CD4-positive, alpha-beta T cell treated with Interleukin-21 for 1 hour (primary cell): Measurements from ENCODE around the gene PDE8B.

Source experiments
- DNase-seq: peaks from one replicate; pipeline ENCODE4 v3.0.0-alpha.2; 2020

PDE8B gene

DNA sequence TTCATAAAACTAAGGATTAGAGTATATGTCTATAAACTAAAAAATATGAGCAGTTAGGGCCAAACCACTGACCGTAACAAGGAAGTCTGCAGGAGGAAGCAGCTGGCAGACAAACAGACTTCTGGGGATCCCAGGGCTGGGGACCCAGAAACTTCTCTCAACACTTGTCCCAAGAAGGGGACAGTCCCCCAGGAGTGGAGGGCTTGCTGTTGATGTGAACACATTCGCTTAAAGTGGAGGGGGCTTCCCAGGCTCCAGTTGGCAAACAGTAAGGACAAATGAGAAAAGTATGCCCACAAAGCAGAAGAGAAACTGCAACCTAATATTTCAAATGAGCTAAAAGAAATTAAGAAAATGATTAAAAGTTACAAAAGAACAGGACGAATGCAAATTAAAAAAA, 83.7 kb downstream of the PDE8B start:
- no peak for DNase-seq

DNA sequence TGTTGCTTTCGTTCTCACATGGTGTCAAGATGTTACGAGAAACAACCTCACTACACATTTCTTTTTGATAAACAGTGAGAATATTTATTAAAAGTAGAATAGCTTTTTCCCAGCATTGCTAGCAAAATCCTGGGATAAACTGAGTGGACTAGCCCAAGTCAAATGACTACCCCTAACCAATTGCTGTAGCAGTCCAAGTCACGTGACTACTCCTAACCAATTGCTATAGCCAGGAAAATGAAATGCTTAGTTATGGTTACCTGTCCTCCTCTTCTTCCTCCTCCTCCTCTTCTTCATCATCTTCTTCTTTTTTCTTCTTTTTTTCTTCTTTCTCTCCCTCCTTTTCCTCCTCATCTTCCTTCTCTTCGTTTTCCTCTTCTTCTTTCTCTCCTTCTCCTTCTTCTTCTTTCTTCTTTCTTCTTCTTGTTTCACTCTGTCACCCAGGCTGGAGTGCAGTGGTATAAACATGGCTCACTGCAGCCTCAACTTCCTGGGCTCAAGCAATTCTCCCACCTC, 85.4 kb downstream of the PDE8B start:
- no peak for DNase-seq

DNA sequence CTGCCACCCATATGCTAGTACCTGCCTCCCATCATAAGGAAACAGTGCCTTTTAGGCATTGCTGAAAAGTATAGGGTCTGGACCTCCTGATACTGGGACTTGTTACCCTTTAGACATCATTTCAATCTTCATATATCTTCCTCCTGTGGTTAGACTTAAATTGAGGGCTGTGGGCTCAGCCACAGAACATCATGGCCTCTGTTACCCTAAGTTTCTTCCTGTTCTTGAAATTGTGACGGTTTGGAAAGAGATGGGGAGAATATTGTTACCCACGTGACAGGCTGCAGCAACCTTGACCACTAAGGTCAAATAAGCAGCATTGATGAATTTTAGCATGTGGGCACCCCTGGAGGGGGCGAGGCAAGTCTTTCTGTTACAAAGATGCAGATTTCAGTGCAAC, 87.7 kb downstream of the PDE8B start:
- no peak for DNase-seq

DNA sequence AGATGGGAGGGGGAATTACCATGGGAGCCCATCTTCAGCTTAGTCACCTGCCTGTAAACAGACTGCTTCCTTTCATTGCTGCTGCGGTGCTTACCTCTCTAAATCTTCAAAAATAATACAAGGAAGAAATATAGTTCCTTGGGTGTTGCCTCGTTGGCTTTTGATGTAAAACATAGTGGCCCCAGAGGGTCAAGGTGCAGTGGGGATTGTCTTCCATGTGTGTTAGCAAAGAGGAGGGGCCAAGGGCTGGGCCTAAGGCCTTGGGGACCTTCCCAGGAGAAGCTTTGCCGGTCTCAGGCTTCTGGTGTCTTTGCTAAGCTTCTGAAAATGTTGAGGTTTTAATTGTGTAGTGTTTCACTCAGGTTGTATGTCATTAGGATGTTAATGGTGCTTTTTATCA, 90.0 kb downstream of the PDE8B start:
- DNase-seq: no peak

DNA sequence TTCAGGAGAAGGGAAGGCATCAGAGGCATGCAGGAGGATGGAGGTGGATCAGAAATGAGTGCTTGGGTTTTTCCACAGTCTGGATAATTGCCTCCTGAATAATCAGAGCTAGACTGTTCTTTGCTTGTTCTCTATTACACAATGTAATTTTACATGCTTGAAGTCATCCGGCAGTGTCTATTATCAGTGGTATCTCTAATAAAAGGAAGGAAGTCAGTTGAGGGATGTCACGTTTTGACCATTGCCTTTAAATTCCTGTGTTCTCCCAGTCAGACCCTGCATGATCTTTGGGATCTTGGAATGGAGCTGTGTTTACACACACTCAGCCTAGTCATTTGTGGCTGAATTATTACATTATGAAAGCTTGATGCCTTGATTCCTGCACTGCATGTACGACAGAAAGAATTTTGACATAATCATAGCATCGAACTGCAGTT, 91.0 kb downstream of the PDE8B start:
- no peak for DNase-seq

DNA sequence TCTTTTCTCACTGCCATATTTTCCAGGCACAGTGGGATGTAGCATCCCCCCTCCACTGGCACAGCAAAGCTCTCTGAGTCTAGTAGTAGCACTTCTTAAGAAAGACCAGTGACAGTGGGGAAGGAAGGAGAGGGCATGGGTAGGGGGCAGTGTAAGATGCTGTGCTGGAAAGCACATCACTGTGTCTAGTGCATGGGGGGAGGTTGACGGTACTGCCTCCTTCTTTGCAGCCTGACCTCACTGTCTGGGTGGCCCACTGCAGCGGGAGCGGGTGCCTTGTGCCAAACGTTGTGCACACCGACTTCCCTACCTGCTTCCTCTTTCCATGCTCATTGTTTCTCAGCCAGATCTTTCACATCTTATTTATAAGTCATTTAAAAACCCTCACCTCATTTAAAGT, 91.8 kb downstream of the PDE8B start:
- no peak for DNase-seq

DNA sequence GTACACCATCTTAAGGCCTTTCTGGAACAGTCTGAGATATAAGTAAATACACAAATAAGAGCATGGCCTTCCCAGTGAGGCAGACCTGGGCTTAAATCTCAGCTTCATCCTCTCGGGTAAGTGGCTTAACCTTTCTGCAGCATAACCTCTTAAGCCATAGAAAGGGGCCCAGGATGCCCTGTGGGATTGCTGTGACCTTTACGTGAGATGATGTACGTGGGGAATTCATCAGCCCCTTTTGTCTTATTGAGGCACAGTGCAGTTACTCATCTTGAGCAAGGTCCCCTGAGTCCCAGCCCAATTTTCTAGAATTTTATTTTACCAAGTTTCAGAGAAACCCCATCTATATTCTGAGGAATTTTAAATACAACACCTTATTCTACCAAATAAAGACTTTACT, 92.2 kb downstream of the PDE8B start:
- DNase-seq: no peak

DNA sequence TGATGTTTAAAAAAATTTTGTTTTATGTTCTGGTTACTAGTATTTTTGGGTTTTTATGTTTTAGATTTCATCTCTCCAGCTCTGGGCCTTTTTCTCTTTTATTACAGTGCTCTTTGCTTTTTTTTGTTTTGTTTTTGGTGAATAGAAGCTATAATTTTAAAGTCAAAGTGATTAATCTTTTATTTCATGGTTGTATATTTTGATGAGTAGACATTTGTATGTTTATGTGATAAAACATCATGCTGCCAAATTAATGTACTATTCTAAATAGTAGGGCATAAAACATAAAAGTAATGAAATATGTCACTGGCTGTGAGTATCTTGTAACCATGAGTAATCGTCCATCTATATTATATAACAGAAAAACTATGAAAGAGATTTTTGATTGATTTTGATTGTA, 93.9 kb downstream of the PDE8B start:
- no peak for DNase-seq

DNA sequence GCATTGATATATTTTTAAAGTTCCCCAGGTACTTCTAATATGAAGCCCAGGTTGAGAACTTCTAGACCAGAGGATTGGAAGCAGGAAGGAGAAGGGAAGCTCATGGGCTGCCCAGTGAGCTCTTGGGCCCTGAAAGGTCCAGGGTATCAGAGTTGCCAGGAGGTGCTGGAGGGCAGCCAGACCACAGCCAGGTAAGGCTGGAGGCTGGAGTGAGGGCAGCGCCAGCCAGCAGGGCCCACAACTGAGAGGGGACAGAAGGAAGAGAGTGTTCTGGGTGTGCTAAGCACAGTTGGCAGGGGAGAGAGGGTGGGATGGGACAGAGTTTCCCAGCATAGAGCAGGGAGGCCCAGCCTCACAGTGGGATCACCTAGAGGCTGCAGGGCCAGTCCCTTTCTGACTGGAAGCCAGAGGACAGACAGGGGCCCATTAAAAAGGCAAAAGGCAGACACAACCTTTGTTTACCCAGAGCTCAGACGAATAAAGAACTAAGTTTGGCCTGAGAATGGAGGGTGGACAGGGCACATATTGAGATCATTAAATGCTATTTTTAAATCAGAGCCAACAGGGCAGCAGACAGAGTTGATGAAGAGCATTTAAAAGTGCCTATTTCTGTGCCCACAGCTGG, 94.9 kb downstream of the PDE8B start:
- no peak for DNase-seq

DNA sequence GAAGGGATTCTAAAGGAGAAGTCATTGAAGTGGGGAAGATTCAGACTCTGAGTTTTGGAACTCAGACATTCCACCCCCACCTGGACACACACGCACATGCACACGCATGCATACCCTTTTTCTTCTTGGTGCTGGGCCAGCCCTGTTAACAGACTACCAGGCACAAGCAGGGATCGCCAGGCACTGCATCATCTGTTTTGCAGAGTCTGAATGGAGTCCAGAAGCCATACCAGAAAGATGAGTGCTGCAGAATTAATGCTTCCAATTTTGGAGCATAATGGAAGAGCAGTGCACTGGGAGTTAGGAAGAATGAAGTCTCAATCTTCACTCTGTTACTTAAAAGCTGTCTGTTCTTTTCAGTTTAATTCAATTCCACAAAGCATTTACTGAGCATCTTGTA, 95.5 kb downstream of the PDE8B start:
- no peak for DNase-seq

DNA sequence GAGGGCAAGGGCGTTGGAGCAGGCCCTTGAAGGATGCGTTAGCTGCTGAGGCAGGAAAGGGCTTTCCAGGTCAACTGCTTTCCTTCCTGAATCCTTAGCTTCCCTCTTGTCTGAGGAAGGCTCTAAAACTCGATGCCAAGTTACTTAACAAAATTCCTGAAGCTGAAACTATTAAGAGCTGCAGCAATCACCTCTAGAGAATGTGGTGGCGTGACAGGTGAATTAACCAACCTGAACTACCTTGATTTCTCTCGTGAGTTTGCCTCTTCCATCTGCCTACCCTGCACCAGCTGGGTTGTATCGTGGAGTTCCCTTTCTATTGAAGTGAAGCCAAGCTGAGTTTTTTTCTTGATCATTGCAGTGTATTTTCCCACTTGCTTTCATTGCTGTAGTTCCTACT, 96.1 kb downstream of the PDE8B start:
- no peak for DNase-seq

DNA sequence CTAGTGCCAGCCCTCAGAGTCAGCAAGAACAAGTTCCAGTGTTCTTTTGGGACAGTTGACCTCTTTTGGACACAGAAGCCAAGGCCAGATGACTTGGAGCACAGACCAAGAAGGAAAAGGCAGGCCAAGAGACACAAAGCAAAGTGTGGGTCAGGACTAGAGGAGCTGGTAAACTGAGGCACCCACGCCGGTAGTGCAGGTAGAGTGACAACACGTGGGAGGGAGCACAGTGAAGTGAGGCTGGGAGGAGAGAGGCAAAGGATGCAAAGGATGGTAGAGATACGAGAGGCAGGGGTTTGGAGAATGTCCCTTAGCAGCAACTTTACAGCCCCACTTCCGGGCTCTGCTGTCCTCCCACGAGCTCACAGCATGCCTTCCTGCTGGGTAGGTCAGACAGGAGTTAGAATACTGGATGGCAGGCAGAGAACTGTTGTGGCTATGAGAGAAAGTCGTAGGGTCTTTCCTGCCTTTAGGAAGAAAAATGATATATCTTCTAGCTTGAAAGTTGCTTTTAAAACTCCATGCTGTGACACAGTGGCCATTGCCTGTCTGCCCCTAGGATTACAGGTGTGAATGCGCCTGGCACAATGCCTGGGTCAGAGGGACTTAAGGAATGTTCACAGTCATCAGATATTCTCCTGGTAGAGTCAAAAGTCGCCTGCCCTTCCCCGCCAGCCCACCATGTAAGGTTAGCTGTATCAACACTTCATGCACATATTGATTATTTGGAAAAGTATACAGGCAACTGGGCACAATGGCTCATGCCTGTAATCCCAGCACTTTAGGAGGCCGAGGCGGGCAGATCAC, 97.9 kb downstream of the PDE8B start:
- DNase-seq: no peak

DNA sequence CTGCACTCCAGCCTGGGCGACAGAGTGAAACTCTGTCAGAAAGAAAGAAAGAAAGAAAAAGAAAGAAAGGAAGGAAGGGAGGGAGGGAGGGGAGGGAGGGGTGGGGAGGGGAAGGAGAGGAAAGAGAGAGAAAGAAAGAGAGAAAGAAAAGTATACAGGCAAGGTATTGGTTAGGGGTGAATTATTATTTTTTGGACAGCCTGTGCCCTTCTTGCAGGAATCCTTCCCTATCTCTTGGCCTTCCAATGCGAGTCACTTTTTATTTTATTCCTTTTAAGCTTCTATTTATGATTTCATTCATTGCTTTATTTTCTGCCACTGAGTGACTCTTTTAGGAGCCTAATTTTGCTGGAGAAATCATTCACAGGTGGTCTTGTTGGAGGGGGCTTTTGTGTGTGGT, 98.7 kb downstream of the PDE8B start:
- no peak for DNase-seq

DNA sequence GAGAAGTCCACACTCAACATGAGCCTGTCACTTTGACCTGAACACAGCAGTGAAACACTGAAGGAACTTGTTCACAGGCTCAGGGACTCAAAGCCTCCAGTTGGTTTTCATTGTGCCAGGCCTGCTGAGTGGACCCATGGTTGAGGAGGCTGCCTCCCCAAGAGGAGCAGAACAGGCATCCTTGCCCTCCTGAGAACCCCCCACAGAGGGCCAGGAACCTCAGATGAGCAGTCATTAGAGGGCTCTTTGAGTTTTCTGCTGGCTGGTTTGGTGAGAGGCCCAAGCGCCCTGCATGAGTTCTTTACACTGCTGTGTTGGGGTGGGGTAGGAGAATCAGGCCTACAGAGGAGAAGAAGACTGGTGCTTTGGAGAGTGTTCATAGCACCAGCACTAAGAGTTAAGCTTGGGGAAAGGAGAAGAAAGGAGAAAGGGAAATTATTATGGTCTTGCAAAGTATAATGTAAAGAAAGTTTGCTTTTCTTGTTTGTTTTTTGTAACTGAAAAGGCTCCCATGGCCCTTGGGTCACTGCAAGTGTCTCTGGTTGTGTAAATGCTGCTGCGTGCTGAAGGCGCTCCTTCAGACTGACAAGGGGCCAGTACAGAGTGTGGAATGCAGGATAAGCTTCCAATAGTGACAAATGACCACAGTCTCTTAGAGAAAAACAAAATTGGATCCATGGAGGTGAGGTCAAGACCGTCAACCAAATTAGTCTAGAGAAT, 100.2 kb downstream of the PDE8B start:
- DNase-seq: no peak

DNA sequence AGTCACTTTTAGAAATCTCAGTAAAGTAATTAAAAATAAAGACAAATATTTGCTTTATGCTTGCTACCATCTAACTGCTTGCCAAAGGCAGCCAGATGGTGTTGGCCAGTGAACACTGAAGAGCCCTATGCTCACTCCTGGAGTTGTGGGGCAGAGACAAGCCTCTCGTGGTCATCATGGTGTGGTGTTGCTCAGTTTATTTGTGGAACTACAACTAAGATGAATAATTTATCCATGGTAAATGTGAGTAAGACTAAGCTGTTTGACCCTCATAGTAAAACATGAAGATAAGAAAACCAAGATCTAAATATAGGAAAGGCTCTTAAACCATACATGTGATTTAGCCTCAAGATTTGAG, 100.7 kb downstream of the PDE8B start:
- no peak for DNase-seq

DNA sequence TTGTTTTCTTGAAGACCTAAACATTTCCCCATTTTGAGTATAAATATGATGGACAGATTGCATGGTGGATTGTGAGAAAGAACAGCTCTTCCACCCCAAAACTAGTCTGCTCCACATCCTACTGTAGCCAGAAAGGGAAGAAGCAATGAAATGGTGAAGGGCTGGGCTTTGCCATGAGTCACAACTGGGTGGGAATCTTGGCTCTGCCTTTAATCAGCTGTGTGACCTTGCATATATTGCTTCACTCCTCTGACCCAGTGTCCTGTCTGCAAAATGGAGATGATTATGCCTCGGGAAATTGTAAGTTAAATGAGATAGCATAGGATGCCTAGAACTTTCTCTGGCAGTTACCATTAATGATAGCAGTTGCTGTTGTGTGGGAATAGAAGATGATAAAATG, 101.9 kb downstream of the PDE8B start:
- no peak for DNase-seq

DNA sequence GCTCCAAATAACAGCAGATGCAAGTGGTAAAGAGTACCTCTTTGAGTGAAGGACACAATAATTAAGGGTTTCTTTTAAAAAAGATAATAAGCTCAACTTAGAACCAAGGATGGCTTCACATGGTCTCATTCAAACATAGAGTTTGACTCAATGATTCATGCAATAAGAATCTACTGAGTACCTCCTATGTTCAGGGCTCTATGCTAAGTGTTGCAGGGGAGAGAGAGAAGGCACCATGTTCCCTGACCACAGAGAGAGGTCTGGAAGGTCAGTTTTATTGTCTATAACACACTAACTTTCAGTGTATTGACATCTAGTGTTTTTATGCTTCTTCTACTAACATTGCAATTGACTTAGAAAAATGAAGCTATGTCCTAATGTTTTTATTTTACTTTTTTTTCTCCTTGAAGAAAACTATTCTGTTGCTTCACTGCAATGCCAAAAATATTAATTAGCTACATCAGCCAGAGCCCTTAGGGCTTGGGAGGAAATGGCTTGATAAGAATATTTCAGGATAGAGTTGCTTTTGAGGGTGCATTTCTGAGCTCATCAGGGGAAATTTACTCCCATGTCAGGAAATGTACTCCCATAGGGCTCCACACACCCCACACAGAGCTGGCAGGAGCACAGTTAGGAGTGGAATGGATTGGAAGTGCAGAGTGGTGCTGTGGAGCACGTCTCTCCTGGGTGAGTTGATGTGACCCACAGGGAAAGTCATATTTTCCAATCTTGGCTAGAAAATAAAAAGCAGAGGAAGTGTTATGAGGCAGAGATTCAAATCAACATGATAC, 106.6 kb downstream of the PDE8B start:
- DNase-seq: no peak

DNA sequence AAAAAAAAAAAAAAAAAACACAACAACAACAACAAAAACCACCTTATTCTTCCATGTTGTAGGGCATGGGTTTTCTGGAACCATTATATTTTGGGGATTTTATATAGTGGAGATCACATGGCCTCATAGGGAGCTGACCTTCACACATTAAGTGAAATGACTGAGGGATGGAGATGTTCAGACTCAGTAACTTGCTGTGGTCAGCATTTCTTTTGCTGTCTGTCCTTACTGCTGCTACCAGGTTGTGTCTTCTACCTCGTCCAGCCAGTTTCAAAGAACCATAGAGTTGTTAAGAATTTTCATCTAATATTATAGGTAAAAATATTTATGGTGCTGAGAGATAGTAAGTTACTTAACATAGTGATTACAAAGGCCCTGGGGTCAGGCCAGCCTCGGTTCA, 107.6 kb downstream of the PDE8B start:
- DNase-seq: no peak

DNA sequence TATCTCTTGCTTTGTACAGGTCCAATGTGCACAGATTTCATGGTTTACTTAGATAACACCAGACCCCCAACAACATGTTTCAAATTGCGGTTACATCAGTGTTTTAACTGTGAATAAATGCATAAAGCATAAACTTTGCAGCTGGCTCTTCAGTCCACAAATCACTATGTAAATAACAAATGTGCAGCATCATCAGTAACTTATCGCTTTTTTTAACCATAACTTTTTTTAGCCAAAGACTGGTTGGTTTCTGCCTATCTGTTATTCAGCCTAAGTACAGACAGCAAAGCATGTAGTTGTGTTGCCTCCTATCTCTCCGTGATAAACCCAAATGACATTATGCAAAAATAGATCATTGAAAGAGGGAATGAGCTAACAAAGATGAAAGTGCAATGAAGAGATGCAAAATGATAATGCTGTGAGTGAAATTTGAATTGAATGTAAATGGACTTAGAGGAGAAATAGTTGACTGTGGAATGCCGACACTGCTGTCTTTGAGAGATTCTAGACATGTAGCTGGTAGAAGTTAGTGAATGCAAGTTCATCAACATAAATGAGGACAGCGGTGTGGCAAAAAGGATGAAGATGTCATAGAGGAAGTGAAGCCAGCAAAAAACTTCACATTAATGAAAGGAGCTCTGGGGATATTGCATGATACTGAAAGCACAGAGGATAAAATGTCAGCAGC, 108.8 kb downstream of the PDE8B start:
- DNase-seq: no peak

DNA sequence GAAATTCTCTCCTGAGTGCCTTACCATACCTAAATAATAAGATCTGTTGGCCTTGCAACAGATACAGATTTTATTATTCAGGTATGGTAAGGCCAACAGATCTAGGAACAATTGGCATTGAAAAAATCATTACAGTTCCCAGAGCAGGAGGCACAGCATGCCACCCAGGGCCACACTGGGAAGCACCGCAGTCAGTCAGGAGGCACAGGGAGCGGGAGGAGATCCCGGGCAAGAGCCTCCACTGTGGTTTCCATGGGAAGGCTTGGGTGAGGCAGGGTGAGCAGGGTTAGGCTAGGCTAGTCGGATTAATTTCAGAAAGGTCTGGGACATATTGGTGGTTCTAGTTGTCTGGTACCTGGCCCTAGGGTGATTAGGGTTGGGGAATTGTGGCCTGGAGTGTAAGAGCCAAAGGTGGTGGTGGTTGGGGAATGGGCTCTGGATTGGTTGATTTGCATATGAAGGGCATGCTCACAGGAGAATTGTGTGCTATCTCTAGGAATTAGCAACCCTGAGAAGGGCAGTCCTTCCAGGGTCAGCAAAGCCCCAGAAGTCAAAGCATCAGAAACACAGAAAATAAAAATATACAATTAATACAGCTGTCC, 111.4 kb downstream of the PDE8B start:
- DNase-seq: no peak

DNA sequence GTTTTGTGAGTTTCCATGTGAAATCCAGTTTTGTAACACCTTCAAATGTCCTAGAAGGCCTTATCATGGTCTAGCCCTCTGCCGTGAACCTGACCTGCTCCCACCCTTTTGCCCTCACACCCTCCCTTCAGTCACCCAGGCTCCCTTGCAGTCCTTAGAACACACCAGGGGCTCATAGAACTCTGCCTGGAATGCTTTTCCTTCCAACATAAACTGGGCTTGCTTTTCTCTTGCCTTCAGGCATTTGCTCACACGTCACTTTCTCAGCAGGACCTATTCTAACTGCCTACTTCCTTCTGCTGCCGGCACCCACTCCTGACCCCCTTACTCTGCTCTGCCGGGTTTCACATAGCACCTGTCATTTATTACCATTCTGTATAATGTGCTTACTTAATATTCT, 111.9 kb downstream of the PDE8B start:
- DNase-seq: no peak

DNA sequence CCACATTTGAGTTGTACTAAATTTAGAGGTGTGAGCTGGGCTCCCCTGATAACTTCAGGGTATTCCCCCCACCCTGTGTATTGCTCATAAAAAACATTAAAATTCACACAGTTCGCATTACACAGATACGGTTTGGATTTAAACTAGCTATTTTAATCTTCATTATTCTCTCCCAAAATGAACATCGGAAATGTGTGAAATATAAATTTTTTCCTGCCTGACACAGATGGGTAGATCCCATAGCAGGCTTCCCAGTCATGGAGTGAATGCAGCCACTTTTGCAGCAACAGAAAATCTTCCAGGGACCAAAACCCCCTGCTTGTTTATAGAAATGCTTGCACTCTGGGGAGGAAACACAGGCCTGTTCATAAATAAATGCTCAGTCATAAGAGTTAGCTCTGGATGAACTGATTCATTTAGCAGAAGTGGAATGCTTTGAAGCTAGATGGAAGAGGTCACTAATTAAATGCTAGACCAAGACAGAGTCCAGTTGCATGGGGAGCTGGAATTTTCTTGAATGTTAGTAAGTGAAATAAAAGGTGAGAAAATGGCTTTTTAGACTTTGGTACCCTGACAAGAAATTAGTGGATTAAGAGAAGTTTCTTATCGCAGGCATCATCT, 115.6 kb downstream of the PDE8B start:
- no peak for DNase-seq
